Endothelial cell (in vitro differentiated cells): ENCODE results near the gene ARHGAP29. TPM values are rescaled to one million over a fixed set of nuclear protein-coding genes. Genes with fewer than 3 reads are reported as not detected.

Experiments used
- DNase-seq: peaks from one replicate; pipeline ENCODE4 v3.0.0; 2021; ENCODE audit warnings: low spot score
- H3K27ac Mint-ChIP-seq: one replicate; pipeline ENCODE4 v1.8.0; 2021; ENCODE audit warnings: mixed read lengths, inconsistent platforms; ENCODE audit not compliant: unreplicated experiment
- H3K27me3 Mint-ChIP-seq: one replicate; pipeline ENCODE4 v1.8.0; 2021; ENCODE audit warnings: mild to moderate bottlenecking, moderate library complexity, mixed read lengths, inconsistent platforms; ENCODE audit not compliant: unreplicated experiment
- H3K36me3 Mint-ChIP-seq: one replicate; pipeline ENCODE4 v1.8.0; 2021; ENCODE audit warnings: mild to moderate bottlenecking, low read depth, mixed read lengths, inconsistent platforms; ENCODE audit not compliant: unreplicated experiment
- H3K4me1 Mint-ChIP-seq: one replicate; pipeline ENCODE4 v1.8.0; 2021; ENCODE audit warnings: mild to moderate bottlenecking, mixed read lengths, inconsistent platforms; ENCODE audit not compliant: unreplicated experiment
- H3K4me3 Mint-ChIP-seq: one replicate; pipeline ENCODE4 v1.8.0; 2021; ENCODE audit warnings: mild to moderate bottlenecking, mixed read lengths, inconsistent platforms; ENCODE audit not compliant: unreplicated experiment
- H3K9me3 Mint-ChIP-seq: one replicate; pipeline ENCODE4 v1.8.0; 2021; ENCODE audit warnings: mixed read lengths, inconsistent platforms; ENCODE audit not compliant: unreplicated experiment
- total RNA-seq: library from RNA; stranded (reverse); fragmentation: NEBNext Ultra II Directional; extraction: Animal tissue kit (Norgen Biotek cat#: 25700); gene quantifications from one replicate; pipeline ENCODE4 v1.2.1, GENCODE V29; 2021; ENCODE audit not compliant: unreplicated experiment
- TF ChIP-seq, protein P1 (sequence below): fragments of 200-600 bp; sonication (generic); IDR thresholded peaks from one replicate; pipeline ENCODE4 v1.5.0; 2021; ENCODE audit warnings: antibody characterized with exemption; ENCODE audit not compliant: unreplicated experiment

ARHGAP29 gene
- total RNA-seq, 1 donor from 2014 or later, result 276 TPM

DNA sequence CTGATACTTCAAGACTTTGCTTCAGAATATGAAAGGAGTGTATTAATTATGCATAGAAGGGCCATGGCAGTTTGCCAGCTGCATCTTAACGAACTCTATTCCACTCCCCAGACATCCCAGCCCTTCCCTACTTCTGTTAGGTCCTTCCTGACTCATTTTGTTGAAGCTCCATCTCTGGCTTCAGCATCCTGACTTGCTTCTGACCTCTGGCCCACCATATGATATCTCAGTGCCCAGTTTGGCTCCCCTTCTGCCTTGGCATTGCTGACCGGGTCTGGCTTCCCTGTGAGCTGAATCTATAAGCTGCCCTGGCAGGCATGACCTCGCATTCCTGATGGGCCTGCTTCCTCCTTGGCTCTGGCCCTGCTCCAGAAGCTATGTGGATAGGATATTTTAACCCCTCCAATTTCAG is 27.6 kb upstream of the ARHGAP29 start:
- Mint-ChIP-seq H3K4me3 (no peak overlapping the region), H3K27me3 (no peaks in the 10 kb centered on the region)
- no peak for DNase-seq

DNA sequence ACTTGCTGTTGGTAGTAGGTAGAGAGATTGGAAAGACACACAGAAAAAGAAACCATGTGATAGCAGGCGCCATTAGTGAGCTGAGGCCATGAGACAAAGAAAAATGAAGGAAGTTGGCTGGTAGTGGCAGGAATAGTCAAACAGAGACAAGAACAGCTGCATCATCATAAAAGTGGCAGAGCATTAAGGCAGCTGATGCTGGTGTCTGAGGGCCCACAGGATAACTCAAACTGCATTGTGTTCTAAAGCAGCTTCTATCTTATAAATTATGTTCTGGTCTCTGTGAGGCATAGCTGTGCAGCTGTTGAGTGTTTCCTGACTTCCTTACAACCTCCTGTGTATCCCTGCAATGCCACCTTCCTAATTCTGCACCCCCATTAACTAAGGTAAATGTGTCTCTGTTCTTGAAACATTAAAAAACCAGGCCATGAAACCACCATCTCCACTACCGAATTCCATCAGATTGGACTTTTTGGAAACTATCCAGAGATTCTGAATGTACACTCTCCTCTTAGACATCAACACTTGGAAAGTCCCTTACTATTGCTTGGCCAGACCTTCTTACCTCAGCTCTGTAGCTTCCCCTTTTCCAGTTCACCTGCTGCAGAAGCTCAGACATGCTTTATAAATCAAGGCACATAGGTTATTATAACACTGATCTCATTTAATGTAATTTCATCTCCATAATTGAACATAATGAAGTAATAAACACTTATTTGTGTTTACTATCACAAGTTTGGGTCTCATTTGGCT is 23.4 kb upstream of the ARHGAP29 start:
- Mint-ChIP-seq H3K4me3 (no peak overlapping the region), H3K27me3 (no peaks in the 10 kb centered on the region), H3K36me3 (no peaks in the 10 kb centered on the region), H3K4me1 (peaks cover 2% of the 10 kb centered on the region), H3K9me3 (no peaks in the 10 kb centered on the region), H3K27ac (no peak overlapping the region)
- DNase-seq, result no peak
- TF ChIP-seq, protein P1, sequence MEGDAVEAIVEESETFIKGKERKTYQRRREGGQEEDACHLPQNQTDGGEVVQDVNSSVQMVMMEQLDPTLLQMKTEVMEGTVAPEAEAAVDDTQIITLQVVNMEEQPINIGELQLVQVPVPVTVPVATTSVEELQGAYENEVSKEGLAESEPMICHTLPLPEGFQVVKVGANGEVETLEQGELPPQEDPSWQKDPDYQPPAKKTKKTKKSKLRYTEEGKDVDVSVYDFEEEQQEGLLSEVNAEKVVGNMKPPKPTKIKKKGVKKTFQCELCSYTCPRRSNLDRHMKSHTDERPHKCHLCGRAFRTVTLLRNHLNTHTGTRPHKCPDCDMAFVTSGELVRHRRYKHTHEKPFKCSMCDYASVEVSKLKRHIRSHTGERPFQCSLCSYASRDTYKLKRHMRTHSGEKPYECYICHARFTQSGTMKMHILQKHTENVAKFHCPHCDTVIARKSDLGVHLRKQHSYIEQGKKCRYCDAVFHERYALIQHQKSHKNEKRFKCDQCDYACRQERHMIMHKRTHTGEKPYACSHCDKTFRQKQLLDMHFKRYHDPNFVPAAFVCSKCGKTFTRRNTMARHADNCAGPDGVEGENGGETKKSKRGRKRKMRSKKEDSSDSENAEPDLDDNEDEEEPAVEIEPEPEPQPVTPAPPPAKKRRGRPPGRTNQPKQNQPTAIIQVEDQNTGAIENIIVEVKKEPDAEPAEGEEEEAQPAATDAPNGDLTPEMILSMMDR, result no peak

More for the DNA sequence above, 27.6 kb upstream of the ARHGAP29 start:
- peaks cover 2% of the 10 kb centered on the region for H3K4me1 Mint-ChIP-seq
- TF ChIP-seq, protein P1, result no peak
- H3K36me3 Mint-ChIP-seq, result no peaks in the 10 kb centered on the region
- no peak overlapping the region for H3K27ac Mint-ChIP-seq
- no peaks in the 10 kb centered on the region for H3K9me3 Mint-ChIP-seq

DNA sequence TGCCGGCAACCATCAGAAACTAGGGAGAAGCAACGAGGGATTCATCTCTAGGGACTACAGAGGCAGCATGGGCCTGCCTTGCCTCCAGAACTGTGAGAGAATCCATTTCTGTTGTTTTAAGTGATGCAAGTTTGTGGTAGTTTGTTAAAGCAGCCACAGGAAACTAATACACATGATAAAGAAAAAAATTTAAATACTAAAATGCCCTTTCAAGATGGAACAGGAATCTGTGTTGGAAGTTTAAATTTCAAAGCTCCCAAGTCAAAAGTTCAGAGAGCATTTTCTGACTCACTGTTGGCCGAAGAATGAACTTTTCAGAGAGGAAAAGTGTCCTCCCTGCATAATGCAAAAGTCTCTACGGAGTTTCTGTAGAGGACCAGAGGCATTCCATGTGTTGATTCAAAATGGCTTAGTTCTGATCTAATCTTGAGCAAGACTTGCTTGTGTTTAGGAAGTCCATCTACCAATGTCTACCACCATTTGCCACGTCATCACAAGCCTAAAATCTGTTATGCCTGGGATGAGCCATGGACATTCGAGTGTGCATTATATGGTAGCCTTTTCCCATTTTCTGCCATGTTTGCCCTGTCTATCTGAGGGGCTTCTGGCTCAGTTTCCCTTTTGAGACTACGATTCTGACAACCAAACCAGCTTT is 22.4 kb upstream of the ARHGAP29 start:
- TF ChIP-seq, protein P1, result no peak
- no peak for DNase-seq
- H3K27ac Mint-ChIP-seq, result no peak overlapping the region
- no peaks in the 10 kb centered on the region for H3K9me3 Mint-ChIP-seq
- no peak overlapping the region for H3K4me3 Mint-ChIP-seq
- H3K4me1 Mint-ChIP-seq, result peaks cover 3% of the 10 kb centered on the region
- no peaks in the 10 kb centered on the region for H3K27me3 Mint-ChIP-seq
- no peaks in the 10 kb centered on the region for H3K36me3 Mint-ChIP-seq

DNA sequence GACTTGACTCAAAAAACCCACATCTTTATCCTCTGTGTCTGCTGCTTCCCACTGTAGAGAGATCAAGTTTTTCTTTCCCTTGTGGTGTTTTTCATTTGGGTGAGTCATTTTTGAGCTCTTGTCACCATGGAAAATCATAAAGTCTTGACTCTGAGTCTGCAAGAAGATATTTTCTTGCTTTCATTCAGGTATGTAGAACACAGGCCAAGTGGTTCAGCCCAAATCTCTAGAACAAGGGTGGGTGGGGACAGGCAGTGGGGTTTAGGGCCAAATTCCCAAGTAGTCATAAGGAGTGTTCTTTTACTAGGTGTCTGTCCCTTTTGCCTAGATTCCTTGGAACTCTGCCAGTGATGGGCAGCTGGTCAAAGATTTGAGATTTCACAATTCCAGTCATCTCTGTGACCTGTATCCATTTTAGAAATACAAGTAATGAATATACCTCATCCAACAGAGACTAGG is 21.5 kb upstream of the ARHGAP29 start:
- Mint-ChIP-seq H3K27me3 (no peaks in the 10 kb centered on the region), H3K4me3 (no peak overlapping the region), H3K4me1 (peaks cover 4% of the 10 kb centered on the region), H3K36me3 (no peaks in the 10 kb centered on the region), H3K9me3 (no peaks in the 10 kb centered on the region), H3K27ac (no peak overlapping the region)
- TF ChIP-seq, protein P1, result no peak
- no peak for DNase-seq

DNA sequence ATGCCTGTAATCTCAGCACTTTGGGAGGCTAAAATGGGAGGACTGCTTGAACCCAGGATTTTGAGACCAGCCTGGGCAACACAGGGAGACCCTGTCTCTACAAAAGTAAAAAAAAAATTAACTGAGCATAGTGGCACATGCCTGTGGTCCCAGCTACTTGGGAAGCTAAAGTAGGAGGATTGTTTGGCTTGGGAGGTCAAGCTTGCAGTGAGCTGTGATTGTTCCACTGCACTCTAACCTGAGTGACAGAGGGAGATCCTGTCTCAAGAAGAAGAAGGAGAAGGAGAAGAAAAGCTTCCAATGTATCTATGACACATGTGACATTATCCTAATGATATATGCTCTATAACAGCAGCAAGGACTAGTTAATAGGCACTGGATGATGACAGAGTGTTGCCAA is 20.1 kb upstream of the ARHGAP29 start:
- peaks cover 4% of the 10 kb centered on the region for H3K4me1 Mint-ChIP-seq
- H3K4me3 Mint-ChIP-seq, result no peak overlapping the region
- TF ChIP-seq, protein P1, result no peak
- H3K27me3 Mint-ChIP-seq, result no peaks in the 10 kb centered on the region
- H3K9me3 Mint-ChIP-seq, result no peaks in the 10 kb centered on the region
- no peak for DNase-seq
- no peak overlapping the region for H3K27ac Mint-ChIP-seq
- no peaks in the 10 kb centered on the region for H3K36me3 Mint-ChIP-seq
